ENCODE data around the gene SNRPA. TPM values are rescaled to one million over a fixed set of nuclear protein-coding genes. Genes with fewer than 3 reads are reported as not detected.

SNRPA gene
- polyA plus RNA-seq, 1 donor (not counting 4 experiments of a cell fraction or from before 2014, with no cell fraction given): 93.4 TPM

DNA sequence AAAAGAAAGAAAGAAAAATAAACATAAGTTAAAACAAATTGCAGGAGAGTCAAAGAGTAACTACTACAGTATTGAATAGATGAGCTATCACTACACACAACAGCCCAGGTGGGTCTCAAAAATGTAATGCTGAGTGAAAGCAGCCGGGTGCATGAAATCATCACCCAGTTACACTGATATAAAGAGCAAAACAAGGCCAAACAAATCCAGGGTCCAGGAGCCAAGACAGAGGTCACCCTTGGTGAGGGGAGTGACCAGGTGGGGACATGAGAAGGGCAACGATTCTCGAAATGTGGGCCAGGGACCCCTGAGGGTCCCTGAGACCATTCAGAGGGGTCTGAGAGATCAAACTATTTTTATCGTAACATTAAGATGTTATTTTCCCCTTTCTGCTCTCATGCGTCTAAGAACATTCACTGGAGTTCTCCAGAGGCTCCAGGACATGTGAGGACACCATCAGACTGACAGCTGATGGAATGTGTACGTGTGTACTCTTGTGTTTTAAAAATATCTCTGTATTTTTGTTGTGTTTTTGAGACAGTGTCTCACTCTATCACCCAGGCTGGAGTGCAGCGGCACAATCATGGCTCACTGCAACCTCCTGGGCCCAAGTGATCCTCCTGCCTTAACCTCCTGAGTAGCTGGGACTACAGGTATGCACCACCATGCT lies 44.9 kb upstream of the SNRPA start:
- DNase-seq (ENCODE audit: low read depth, low spot score) (no peak), FAIRE-seq (no peak)
- H3K9me1 ChIP-seq (ENCODE audit: control insufficient read depth, extremely low read depth, insufficient read depth, low read length): no peaks in the 10 kb centered on the region
- no peaks in the 10 kb centered on the region for H3K79me2 ChIP-seq (ENCODE audit: control insufficient read depth, insufficient read depth, low read length)
- H3K27me3 ChIP-seq (ENCODE audit: control insufficient read depth, extremely low read depth, insufficient read depth, low read length): no peaks in the 10 kb centered on the region
- peaks cover 23 to 41% of the 10 kb centered on the region in 2 experiments for H3K36me3 ChIP-seq (ENCODE audit: control insufficient read depth in 2 of 2, extremely low read depth in 1 of 2, insufficient read depth in 2 of 2, low read length in 2 of 2)
- TF ChIP-seq, protein P1, sequence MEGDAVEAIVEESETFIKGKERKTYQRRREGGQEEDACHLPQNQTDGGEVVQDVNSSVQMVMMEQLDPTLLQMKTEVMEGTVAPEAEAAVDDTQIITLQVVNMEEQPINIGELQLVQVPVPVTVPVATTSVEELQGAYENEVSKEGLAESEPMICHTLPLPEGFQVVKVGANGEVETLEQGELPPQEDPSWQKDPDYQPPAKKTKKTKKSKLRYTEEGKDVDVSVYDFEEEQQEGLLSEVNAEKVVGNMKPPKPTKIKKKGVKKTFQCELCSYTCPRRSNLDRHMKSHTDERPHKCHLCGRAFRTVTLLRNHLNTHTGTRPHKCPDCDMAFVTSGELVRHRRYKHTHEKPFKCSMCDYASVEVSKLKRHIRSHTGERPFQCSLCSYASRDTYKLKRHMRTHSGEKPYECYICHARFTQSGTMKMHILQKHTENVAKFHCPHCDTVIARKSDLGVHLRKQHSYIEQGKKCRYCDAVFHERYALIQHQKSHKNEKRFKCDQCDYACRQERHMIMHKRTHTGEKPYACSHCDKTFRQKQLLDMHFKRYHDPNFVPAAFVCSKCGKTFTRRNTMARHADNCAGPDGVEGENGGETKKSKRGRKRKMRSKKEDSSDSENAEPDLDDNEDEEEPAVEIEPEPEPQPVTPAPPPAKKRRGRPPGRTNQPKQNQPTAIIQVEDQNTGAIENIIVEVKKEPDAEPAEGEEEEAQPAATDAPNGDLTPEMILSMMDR (optimal IDR thresholded peaks at IDR 0.05 in 1 of 3, IDR thresholded peaks at IDR 0.05 in 1 of 3, conservative IDR thresholded peaks at IDR 0.05 in 1 of 3; ENCODE audit: extremely low read depth in 1 of 3, insufficient read depth in 2 of 3, low read length in 3 of 3): no peak
- no peak for TF ChIP-seq EZH2 (IDR thresholded peaks at IDR 0.05; ENCODE audit: low read length)
- H3K9ac ChIP-seq (ENCODE audit: control insufficient read depth, extremely low read depth, insufficient read depth, low read length): no peak overlapping the region
- dilution Hi-C loops (cut with MboI; ENCODE audit: extremely low pct_ligation_motif_present, low sequenced_read_pairs): no loop called here
- H3K4me2 ChIP-seq (ENCODE audit: control insufficient read depth, extremely low read depth, insufficient read depth, low read depth, low read length): no peak overlapping the region
- H3K27ac ChIP-seq (ENCODE audit: control insufficient read depth, insufficient read depth, low read length): no peak overlapping the region
- no peaks in the 10 kb centered on the region for H4K20me1 ChIP-seq (ENCODE audit: control insufficient read depth, extremely low read depth, insufficient read depth, low read length)
- H3K4me3 ChIP-seq (ENCODE audit: control insufficient read depth in 2 of 3, extremely low read depth in 1 of 3, insufficient read depth in 2 of 3, low read depth in 1 of 3, low read length in 3 of 3): no peak overlapping the region
- no peaks in the 10 kb centered on the region for H3K9me3 ChIP-seq (ENCODE audit: control insufficient read depth, low read depth, low read length)
- H3K4me1 ChIP-seq (ENCODE audit: control insufficient read depth, extremely low read depth, insufficient read depth, low read length): no peaks in the 10 kb centered on the region
- H2AFZ ChIP-seq (ENCODE audit: control insufficient read depth, low read length): no peak overlapping the region

DNA sequence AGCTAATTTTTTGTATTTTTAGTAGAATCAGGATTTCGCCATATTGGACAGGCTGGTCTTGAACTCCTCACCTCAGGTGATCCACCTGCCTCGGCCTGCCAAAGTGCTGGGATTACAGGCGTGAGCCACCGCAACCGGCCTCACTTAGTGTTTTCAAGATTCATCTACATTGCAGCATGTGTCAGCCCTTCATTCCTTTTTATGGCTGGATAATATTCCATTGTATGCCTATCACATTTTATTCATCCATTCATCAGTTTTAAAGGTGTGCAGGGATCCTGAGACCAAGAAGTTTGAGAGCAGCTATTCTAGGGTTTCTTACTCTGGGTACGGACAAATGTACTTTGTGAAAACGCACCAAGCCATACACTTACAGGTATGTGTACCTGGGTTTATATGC lies 43.4 kb upstream of the SNRPA start:
- no peak for TF ChIP-seq EZH2 (IDR thresholded peaks at IDR 0.05; ENCODE audit: low read length)
- TF ChIP-seq, protein P1 (optimal IDR thresholded peaks at IDR 0.05 in 1 of 3, IDR thresholded peaks at IDR 0.05 in 1 of 3, conservative IDR thresholded peaks at IDR 0.05 in 1 of 3; ENCODE audit: extremely low read depth in 1 of 3, insufficient read depth in 2 of 3, low read length in 3 of 3): no peak
- Histone ChIP-seq H3K9me1 (ENCODE audit: control insufficient read depth, extremely low read depth, insufficient read depth, low read length) (no peaks in the 10 kb centered on the region), H3K4me3 (ENCODE audit: control insufficient read depth in 2 of 3, extremely low read depth in 1 of 3, insufficient read depth in 2 of 3, low read depth in 1 of 3, low read length in 3 of 3) (no peak overlapping the region), H3K79me2 (ENCODE audit: control insufficient read depth, insufficient read depth, low read length) (no peaks in the 10 kb centered on the region), H3K9me3 (ENCODE audit: control insufficient read depth, low read depth, low read length) (no peaks in the 10 kb centered on the region), H3K27ac (ENCODE audit: control insufficient read depth, insufficient read depth, low read length) (no peak overlapping the region), H3K4me2 (ENCODE audit: control insufficient read depth, extremely low read depth, insufficient read depth, low read depth, low read length) (no peak overlapping the region), H3K9ac (ENCODE audit: control insufficient read depth, extremely low read depth, insufficient read depth, low read length) (no peak overlapping the region), H3K36me3 (ENCODE audit: control insufficient read depth in 2 of 2, extremely low read depth in 1 of 2, insufficient read depth in 2 of 2, low read length in 2 of 2) (peaks cover 19 to 34% of the 10 kb centered on the region in 2 experiments), H3K4me1 (ENCODE audit: control insufficient read depth, extremely low read depth, insufficient read depth, low read length) (no peaks in the 10 kb centered on the region), H3K27me3 (ENCODE audit: control insufficient read depth, extremely low read depth, insufficient read depth, low read length) (no peaks in the 10 kb centered on the region), H4K20me1 (ENCODE audit: control insufficient read depth, extremely low read depth, insufficient read depth, low read length) (no peaks in the 10 kb centered on the region), H2AFZ (ENCODE audit: control insufficient read depth, low read length) (no peak overlapping the region)
- dilution Hi-C loops (cut with MboI; ENCODE audit: extremely low pct_ligation_motif_present, low sequenced_read_pairs): no loop called here
- FAIRE-seq (no peak), DNase-seq (ENCODE audit: low read depth, low spot score) (no peak)

Measured in keratinocyte (primary cell).